Mucosa of descending colon (tissue), 3 donors: Measurements from ENCODE around the gene GRIN3B. TPM values are rescaled to one million over a fixed set of nuclear protein-coding genes. Genes with fewer than 3 reads are reported as not detected.
A peak's percentile ranks its signal among the peaks of the same experiment; 100 is the strongest.

Source experiments
- ATAC-seq: fragments of 200-7000 bp; cut with Tn5 transposase; one replicate; pipeline ENCODE4 v1.9.1; 2020; ENCODE audit warnings: mild to moderate bottlenecking, moderate library complexity
- DNase-seq, 3 donors: peaks; one replicate each; pipeline ENCODE4 v3.0.0-alpha.2; 2020
- H3K36me3 ChIP-seq: fragments of 200-600 bp; one replicate; pipeline ENCODE4 v1.8.0; 2021; ENCODE audit warnings: low read depth, mild to moderate bottlenecking
- H3K4me1 ChIP-seq: fragments of 200-600 bp; one replicate; pipeline ENCODE4 v1.8.0; 2021; ENCODE audit warnings: low read depth, mild to moderate bottlenecking
- H3K4me3 ChIP-seq: fragments of 200-600 bp; one replicate; pipeline ENCODE4 v1.8.0; 2021; ENCODE audit warnings: mild to moderate bottlenecking
- H3K9me3 ChIP-seq: fragments of 200-600 bp; one replicate; pipeline ENCODE4 v1.8.0; 2021; ENCODE audit warnings: mild to moderate bottlenecking
- CTCF ChIP-seq: fragments of 200-600 bp; IDR thresholded peaks from one replicate; pipeline ENCODE4 v1.8.0; 2022; ENCODE audit warnings: antibody characterized with exemption, mild to moderate bottlenecking
- intact Hi-C, 2 donors: fragments of 100-400 bp; cut with DNase I in 1 of 2; cut with micrococcal nuclease in 1 of 2; formaldehyde crosslinking; loops; one replicate each; pipeline versions ENCODE4 v1.11.0 to v1.11.1; 2022; cut with DNase I, micrococcal nuclease
- total RNA-seq, 3 donors: library from RNA; stranded (reverse); fragmentation: NEBNext Ultra II Directional in 2 of 3; extraction: Animal tissue kit (Norgen Biotek cat#: 25700) in 2 of 3; gene quantifications; one replicate each; pipeline versions ENCODE4 v1.2.1 to v1.2.4, GENCODE V29; 2021 to 2023
- donor health status: DM: no; HTN: no; CAD: no; lungs with moderate emphysema.
- donor health status: DM: no; HTN: no; CAD: no.
- donor health status: DM: no; HTN: yes; CAD: no.

Gene GRIN3B
- total RNA-seq, 3 donors from 2014 or later, result not detected

- DNase-seq (no peak), ATAC-seq (no peak)
- intact Hi-C loops, result no loop called here
- Histone ChIP-seq H3K9me3 (no peaks in the 10 kb centered on the region), H3K4me1 (no peaks in the 10 kb centered on the region), H3K36me3 (no peaks in the 10 kb centered on the region), H3K4me3 (no peak overlapping the region)
- TF ChIP-seq CTCF, result no peak
Measured at GRCh38 chr19:964116-964520, 36.1 kb upstream of the GRIN3B start.

GRCh38 chr19:964761-965694, 35.2 kb upstream of the GRIN3B start:
- no peak for TF ChIP-seq CTCF
- intact Hi-C loops, result no loop called here
- no peaks in the 10 kb centered on the region for H3K9me3 ChIP-seq
- no peaks in the 10 kb centered on the region for H3K4me1 ChIP-seq
- H3K4me3 ChIP-seq, result no peak overlapping the region
- DNase-seq (no peak), ATAC-seq (peak; percentile 38)
- no peaks in the 10 kb centered on the region for H3K36me3 ChIP-seq

- no peak for ATAC-seq
- H3K4me3 ChIP-seq, result no peak overlapping the region
- no peak for DNase-seq
- intact Hi-C loops, result no loop called here
- H3K36me3 ChIP-seq, result peaks cover 3% of the 10 kb centered on the region
- no peaks in the 10 kb centered on the region for H3K4me1 ChIP-seq
- TF ChIP-seq CTCF, result no peak
- peaks cover 7% of the 10 kb centered on the region for H3K9me3 ChIP-seq
Measured at GRCh38 chr19:966485-967088, 33.6 kb upstream of the GRIN3B start.

- intact Hi-C loops, result no loop called here
- Histone ChIP-seq H3K36me3 (peaks cover 3% of the 10 kb centered on the region), H3K4me1 (no peaks in the 10 kb centered on the region), H3K9me3 (peaks cover 7% of the 10 kb centered on the region), H3K4me3 (no peak overlapping the region)
- ATAC-seq (no peak), DNase-seq (peak in 1 of 3 donors; percentile 4)
- TF ChIP-seq CTCF, result no peak
Measured at GRCh38 chr19:970695-971094, 29.5 kb upstream of the GRIN3B start.

- intact Hi-C loops, result no loop called here
- no peak for ATAC-seq
- TF ChIP-seq CTCF, result no peak
- Histone ChIP-seq H3K9me3 (peaks cover 7% of the 10 kb centered on the region), H3K36me3 (peaks cover 3% of the 10 kb centered on the region), H3K4me1 (no peaks in the 10 kb centered on the region), H3K4me3 (no peak overlapping the region)
- DNase-seq, result no peak
Measured at GRCh38 chr19:971795-972194, 28.4 kb upstream of the GRIN3B start.
